HCT116 (cell line): ENCODE results near the gene ARFGAP1. TPM values are rescaled to one million over a fixed set of nuclear protein-coding genes. Genes with fewer than 3 reads are reported as not detected.

Experiments used
- ATAC-seq: fragments of 200-7000 bp; cut with Tn5 transposase; 2 replicates; pipeline ENCODE4 v1.9.1; 2020; ENCODE audit warnings: mild to moderate bottlenecking, moderate library complexity
- BruUV-seq: library from RNA; stranded (reverse); fragments of 400-500 nt; replicated peaks from 2 replicates; lab custom pipeline; 2021; lab: Mats Ljungman, UMichigan
- CTCF ChIA-PET: fragments of 300-600 bp; sonication (Branson Sonifier 250); formaldehyde crosslinking; loops from one replicate; lab custom pipeline; 2021; ENCODE audit warnings: antibody characterized with exemption; lab: Charles Lee
- POLR2A ChIA-PET: fragments of 300-600, 350-600 bp; sonication (Branson Sonifier 250); formaldehyde crosslinking; loops from one replicate; lab custom pipeline; 2021; ENCODE audit warnings: antibody characterized with exemption; lab: Charles Lee
- RAD21 ChIA-PET, 2 experiments: fragments of 300-600 bp; sonication (Branson Sonifier 250); formaldehyde crosslinking; loops; one replicate each; lab custom pipeline; 2023; ENCODE audit warnings: low total read pairs in 2 of 2; ENCODE audit not compliant: uncharacterized antibody in 2 of 2, unreplicated experiment in 2 of 2, low non-redundant PET in 1 of 2; lab: Charles Lee
- DNase-seq: peaks from one replicate; pipeline ENCODE4 v3.0.0-alpha.2; 2010; ENCODE audit warnings: low read depth, low spot score
- H2AFZ ChIP-seq: fragments of 200-600 bp; shearing (Covaris generic), sonication (generic); 2 replicates; pipeline ENCODE4 v1.6.1; 2017; ENCODE audit warnings: low read depth, mixed run types, mixed read lengths, antibody characterized with exemption, low read length; ENCODE audit not compliant: poor library complexity, severe bottlenecking
- H3K27ac ChIP-seq: 2 replicates; pipeline ENCODE4 v1.5.1; 2012; ENCODE audit warnings: low read depth, low read length
- H3K27me3 ChIP-seq: fragments of 200-600 bp; sonication (generic); 2 replicates; pipeline ENCODE4 v1.6.1; 2016; ENCODE audit warnings: mixed run types, low read length, mixed read lengths; ENCODE audit not compliant: insufficient read depth
- H3K36me3 ChIP-seq, 2 experiments: fragments of 200-500 bp in 1 of 2; fragments of 200-600 bp in 1 of 2; sonication (Bioruptor generic) in 1 of 2; sonication (generic) in 1 of 2; 2 replicates each; pipeline versions ENCODE4 v1.5.1 to v1.6.1; 2014 to 2016; ENCODE audit warnings: low read length in 2 of 2, inconsistent platforms in 1 of 2, mixed read lengths in 1 of 2, mixed run types in 1 of 2; ENCODE audit not compliant: insufficient read depth in 2 of 2, control insufficient read depth in 1 of 2
- H3K4me1 ChIP-seq, 2 experiments: fragments of 200-600 bp in 1 of 2; sonication (generic) in 1 of 2; 2 replicates each; pipeline versions ENCODE4 v1.5.1 to v1.6.1; 2012 to 2017; ENCODE audit warnings: low read length in 2 of 2, inconsistent platforms in 1 of 2, mild to moderate bottlenecking in 1 of 2, mixed read lengths in 1 of 2, mixed run types in 1 of 2, moderate library complexity in 1 of 2; ENCODE audit not compliant: insufficient read depth in 2 of 2, control insufficient read depth in 1 of 2
- H3K4me2 ChIP-seq: fragments of 200-600 bp; sonication (generic); 2 replicates; pipeline ENCODE4 v1.6.1; 2017; ENCODE audit warnings: mixed run types, low read length, mixed read lengths
- H3K4me3 ChIP-seq, 2 experiments: fragments of 200-600 bp in 1 of 2; sonication (generic) in 1 of 2; replicated peaks in 1 of 2; 2 replicates each; pipeline ENCODE4 v1.5.1; 2011 to 2016; ENCODE audit warnings: low read length in 2 of 2, control low read depth in 1 of 2, low read depth in 1 of 2, mild to moderate bottlenecking in 1 of 2, mixed read lengths in 1 of 2, mixed run types in 1 of 2
- H3K79me2 ChIP-seq: fragments of 200-600 bp; sonication (generic); 2 replicates; pipeline ENCODE4 v1.6.1; 2017; ENCODE audit warnings: mild to moderate bottlenecking, mixed run types, low read length, moderate library complexity, mixed read lengths; ENCODE audit not compliant: insufficient read depth
- H3K9ac ChIP-seq: fragments of 200-600 bp; sonication (generic); 2 replicates; pipeline ENCODE4 v1.6.1; 2016; ENCODE audit warnings: low read length, mixed read lengths
- H3K9me2 ChIP-seq: fragments of 200-600 bp; sonication (generic), shearing (Covaris generic); 2 replicates; pipeline ENCODE4 v1.6.1; 2017; ENCODE audit warnings: mixed run types, mild to moderate bottlenecking, moderate library complexity; ENCODE audit not compliant: insufficient read depth
- H3K9me3 ChIP-seq, 2 experiments: fragments of 200-500 bp in 1 of 2; fragments of 200-600 bp in 1 of 2; sonication (Bioruptor generic) in 1 of 2; sonication (generic) in 1 of 2; 2 replicates each; pipeline ENCODE4 v1.6.1; 2014 to 2017; ENCODE audit warnings: low read length in 2 of 2, mixed read lengths in 2 of 2, inconsistent platforms in 1 of 2, low read depth in 1 of 2, mild to moderate bottlenecking in 1 of 2, mixed run types in 1 of 2, moderate library complexity in 1 of 2; ENCODE audit not compliant: control insufficient read depth in 1 of 2, insufficient read depth in 1 of 2
- H4K20me1 ChIP-seq: fragments of 200-600 bp; sonication (generic), shearing (Covaris generic); 2 replicates; pipeline ENCODE4 v1.6.1; 2017; ENCODE audit warnings: mixed run types, mild to moderate bottlenecking, moderate library complexity; ENCODE audit not compliant: insufficient read depth
- CBX3 ChIP-seq: IDR thresholded peaks from 2 replicates; pipeline ENCODE4 v1.6.1; 2012; ENCODE audit warnings: low read depth
- CEBPB ChIP-seq: IDR thresholded peaks from 2 replicates; pipeline ENCODE4 v1.6.1; 2012; ENCODE audit warnings: low read depth
- CTCF ChIP-seq, 3 experiments: fragments of 200-600 bp in 1 of 3; sonication (generic) in 1 of 3; IDR thresholded peaks in 2 of 3; conservative IDR thresholded peaks in 1 of 3; 2 replicates each; pipeline ENCODE4 v1.5.1; 2012 to 2017; ENCODE audit warnings: low read depth in 2 of 3, low read length in 2 of 3, antibody characterized with exemption in 1 of 3, borderline replicate concordance in 1 of 3, control low read depth in 1 of 3, mild to moderate bottlenecking in 1 of 3, mixed read lengths in 1 of 3, mixed run types in 1 of 3, moderate library complexity in 1 of 3; ENCODE audit not compliant: insufficient read depth in 1 of 3
- EGR1 ChIP-seq: IDR thresholded peaks from 2 replicates; pipeline ENCODE4 v1.6.1; 2012; ENCODE audit warnings: low read depth
- ELF1 ChIP-seq: IDR thresholded peaks from 2 replicates; pipeline ENCODE4 v1.6.1; 2012; ENCODE audit warnings: low read depth, borderline replicate concordance
- EZH2 ChIP-seq: fragments of 200-600 bp; sonication (generic); IDR thresholded peaks from 2 replicates; pipeline ENCODE4 v1.6.1; 2017; ENCODE audit warnings: antibody characterized with exemption, mixed run types
- EZH2phosphoT487 ChIP-seq: fragments of 200-600 bp; IDR thresholded peaks from 2 replicates; pipeline ENCODE4 v1.6.1; 2018; ENCODE audit warnings: antibody characterized with exemption, borderline replicate concordance
- FOSL1 ChIP-seq: IDR thresholded peaks from 2 replicates; pipeline ENCODE4 v1.6.1; 2012; ENCODE audit warnings: low read depth
- JUND ChIP-seq: IDR thresholded peaks from 2 replicates; pipeline ENCODE4 v1.6.1; 2012
- MAX ChIP-seq: IDR thresholded peaks from 2 replicates; pipeline ENCODE4 v1.6.1; 2012
- POLR2AphosphoS5 ChIP-seq: IDR thresholded peaks from 2 replicates; pipeline ENCODE4 v1.6.1; 2011; ENCODE audit warnings: mild to moderate bottlenecking, low read depth, low read length, moderate library complexity
- RAD21 ChIP-seq: IDR thresholded peaks from 2 replicates; pipeline ENCODE4 v1.6.1; 2012; ENCODE audit warnings: low read depth, mild to moderate bottlenecking
- REST ChIP-seq: IDR thresholded peaks from 2 replicates; pipeline ENCODE4 v1.6.1; 2012; ENCODE audit warnings: low read depth
- SIN3A ChIP-seq: IDR thresholded peaks from 2 replicates; pipeline ENCODE4 v1.6.1; 2012; ENCODE audit warnings: low read depth
- SP1 ChIP-seq: IDR thresholded peaks from 2 replicates; pipeline ENCODE4 v1.6.1; 2012; ENCODE audit warnings: low read depth
- SRF ChIP-seq: IDR thresholded peaks from 2 replicates; pipeline ENCODE4 v1.6.1; 2012; ENCODE audit warnings: low read depth
- YY1 ChIP-seq: IDR thresholded peaks from 2 replicates; pipeline ENCODE4 v1.6.1; 2011; ENCODE audit warnings: low read length, low read depth, moderate library complexity, mild to moderate bottlenecking; ENCODE audit not compliant: insufficient replicate concordance; ENCODE audit errors: extremely low read depth
- ZBTB33 ChIP-seq: IDR thresholded peaks from 2 replicates; pipeline ENCODE4 v1.6.1; 2011; ENCODE audit warnings: mild to moderate bottlenecking, low read length, moderate library complexity; ENCODE audit not compliant: insufficient replicate concordance; ENCODE audit errors: extremely low read depth
- ZFX ChIP-seq: fragments of 450-650 bp; IDR thresholded peaks from 2 replicates; pipeline ENCODE4 v1.6.1; 2017
- intact Hi-C: fragments of 100-400 bp; cut with micrococcal nuclease; formaldehyde crosslinking; loops from 2 replicates; pipeline ENCODE4 v1.10.0; 2022
- total RNA-seq: library from RNA; stranded (reverse); gene quantifications from one replicate; pipeline ENCODE4 v1.2.1, GENCODE V29; 2021; ENCODE audit not compliant: unreplicated experiment
- TF ChIP-seq, protein P1 (sequence below): IDR thresholded peaks from 2 replicates; pipeline ENCODE4 v1.6.1; 2012

ARFGAP1 gene
- total RNA-seq, 1 experiment from 2014 or later, result 94.4 TPM

GRCh38 chr20:63337786-63338420 is 65.3 kb downstream of the ARFGAP1 start:
- no peak overlapping the region for H3K9ac ChIP-seq
- CTCF ChIA-PET, result no interaction called here
- H3K27me3 ChIP-seq, result peaks cover 23% of the 10 kb centered on the region
- no peak overlapping the region for H3K27ac ChIP-seq
- H3K9me2 ChIP-seq, result no peaks in the 10 kb centered on the region
- DNase-seq (no peak), ATAC-seq (no peak)
- H3K79me2 ChIP-seq, result no peaks in the 10 kb centered on the region
- no peaks in the 10 kb centered on the region for H3K9me3 ChIP-seq
- no peaks in the 10 kb centered on the region for H4K20me1 ChIP-seq
- no peaks in the 10 kb centered on the region for H3K36me3 ChIP-seq
- H3K4me1 ChIP-seq, result no peaks in the 10 kb centered on the region
- no peak overlapping the region for H2AFZ ChIP-seq
- no peak overlapping the region for H3K4me3 ChIP-seq
- POLR2A ChIA-PET, result no interaction called here
- RAD21 ChIA-PET, result no interaction called here
- TF ChIP-seq JUND (no peak), EGR1 (no peak), FOSL1 (no peak), SRF (no peak), ELF1 (no peak), CBX3 (no peak), RAD21 (no peak), EZH2phosphoT487 (no peak), CTCF (IDR thresholded peaks at IDR 0.05 in 2 of 3, conservative IDR thresholded peaks at IDR 0.05 in 1 of 3; ENCODE audit: borderline replicate concordance in 1 of 3, insufficient read depth in 1 of 3, low read depth in 2 of 3, low read length in 2 of 3) (no peak), CEBPB (no peak), MAX (no peak), YY1 (no peak), ZBTB33 (no peak), SIN3A (no peak), ZFX (no peak), EZH2 (no peak), SP1 (no peak), REST (no peak), POLR2AphosphoS5 (no peak)
- TF ChIP-seq, protein P1, sequence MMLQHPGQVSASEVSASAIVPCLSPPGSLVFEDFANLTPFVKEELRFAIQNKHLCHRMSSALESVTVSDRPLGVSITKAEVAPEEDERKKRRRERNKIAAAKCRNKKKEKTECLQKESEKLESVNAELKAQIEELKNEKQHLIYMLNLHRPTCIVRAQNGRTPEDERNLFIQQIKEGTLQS, result no peak
- no peak overlapping the region for H3K4me2 ChIP-seq
- intact Hi-C loops, result no loop called here
- BruUV-seq, result no TSS peak
